ENCODE results near the gene CDH3.

- TF ChIP-seq CTCF (conservative IDR thresholded peaks at IDR 0.05; ENCODE audit: low read depth, low read length) (no peak), EZH2 (IDR thresholded peaks at IDR 0.05; ENCODE audit: low read length, unreplicated experiment) (no peak), EZH2phosphoT487 (IDR thresholded peaks at IDR 0.05; ENCODE audit: borderline replicate concordance, low read length) (no peak)
Measured at GRCh38 chr16:68743664-68744063, 98.6 kb downstream of the CDH3 start.

Data from PC-3 (cell line).